LNCAP (cell line): ENCODE data around the gene ARAP2.

ENCODE experiments used
- TF ChIP-seq, protein P1 (sequence below): fragments of 450-650 bp; IDR thresholded peaks from 2 replicates; pipeline ENCODE4 v1.5.1; 2017; ENCODE audit warnings: mild to moderate bottlenecking

The ARAP2 gene

DNA sequence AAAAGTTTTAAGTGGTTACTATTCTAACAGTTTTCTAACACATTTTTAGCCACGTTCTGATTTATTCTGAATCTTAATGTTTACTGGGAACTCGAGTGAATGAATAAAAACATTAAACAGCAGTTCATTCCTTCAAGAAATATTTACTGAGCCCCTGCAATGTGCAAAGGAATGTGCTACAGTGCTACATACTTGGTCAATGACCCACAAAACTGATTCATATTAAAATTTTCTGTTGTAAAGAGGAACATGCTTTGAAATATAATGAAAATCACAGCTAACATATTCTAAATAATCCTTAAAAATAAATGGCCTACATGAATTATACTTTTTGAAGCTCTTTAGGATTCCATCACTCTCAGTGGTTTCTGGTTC is 78.7 kb downstream of the ARAP2 start:
- TF ChIP-seq, protein P1, sequence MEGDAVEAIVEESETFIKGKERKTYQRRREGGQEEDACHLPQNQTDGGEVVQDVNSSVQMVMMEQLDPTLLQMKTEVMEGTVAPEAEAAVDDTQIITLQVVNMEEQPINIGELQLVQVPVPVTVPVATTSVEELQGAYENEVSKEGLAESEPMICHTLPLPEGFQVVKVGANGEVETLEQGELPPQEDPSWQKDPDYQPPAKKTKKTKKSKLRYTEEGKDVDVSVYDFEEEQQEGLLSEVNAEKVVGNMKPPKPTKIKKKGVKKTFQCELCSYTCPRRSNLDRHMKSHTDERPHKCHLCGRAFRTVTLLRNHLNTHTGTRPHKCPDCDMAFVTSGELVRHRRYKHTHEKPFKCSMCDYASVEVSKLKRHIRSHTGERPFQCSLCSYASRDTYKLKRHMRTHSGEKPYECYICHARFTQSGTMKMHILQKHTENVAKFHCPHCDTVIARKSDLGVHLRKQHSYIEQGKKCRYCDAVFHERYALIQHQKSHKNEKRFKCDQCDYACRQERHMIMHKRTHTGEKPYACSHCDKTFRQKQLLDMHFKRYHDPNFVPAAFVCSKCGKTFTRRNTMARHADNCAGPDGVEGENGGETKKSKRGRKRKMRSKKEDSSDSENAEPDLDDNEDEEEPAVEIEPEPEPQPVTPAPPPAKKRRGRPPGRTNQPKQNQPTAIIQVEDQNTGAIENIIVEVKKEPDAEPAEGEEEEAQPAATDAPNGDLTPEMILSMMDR = no peak

DNA sequence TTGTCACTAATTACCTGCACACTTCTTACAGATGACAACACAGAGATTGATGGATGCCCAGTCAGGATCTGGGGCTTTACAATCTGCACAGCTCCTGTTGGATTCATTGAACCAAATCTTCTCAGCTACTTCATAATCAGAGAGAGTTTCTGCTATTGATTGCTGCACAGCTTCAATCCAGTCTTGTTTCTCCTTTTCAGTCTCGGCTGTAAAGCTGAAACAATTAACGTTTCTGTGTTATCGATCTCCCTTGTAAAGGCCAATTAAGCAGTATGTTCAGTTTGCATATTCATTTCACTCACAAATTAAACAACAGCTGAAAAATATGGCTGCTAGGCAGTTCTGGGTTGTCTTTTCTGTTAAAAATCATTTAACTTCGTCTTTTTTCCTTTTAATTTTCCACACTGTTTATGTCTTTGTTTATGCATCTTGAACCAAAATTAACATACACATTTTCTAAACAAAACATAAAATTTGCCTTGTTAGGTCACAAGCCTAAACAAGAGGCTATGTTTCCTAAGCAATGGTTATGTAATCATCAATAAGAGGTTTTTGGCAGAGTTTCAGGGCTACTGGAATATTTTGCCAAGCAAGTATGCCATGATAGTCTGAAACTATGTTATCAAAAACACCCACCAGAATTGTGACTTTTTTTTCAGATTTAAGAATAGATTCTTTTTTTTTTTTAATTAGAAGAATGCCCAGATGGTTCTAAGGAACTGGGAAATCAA is 79.2 kb downstream of the ARAP2 start:
- TF ChIP-seq, protein P1 = no peak

DNA sequence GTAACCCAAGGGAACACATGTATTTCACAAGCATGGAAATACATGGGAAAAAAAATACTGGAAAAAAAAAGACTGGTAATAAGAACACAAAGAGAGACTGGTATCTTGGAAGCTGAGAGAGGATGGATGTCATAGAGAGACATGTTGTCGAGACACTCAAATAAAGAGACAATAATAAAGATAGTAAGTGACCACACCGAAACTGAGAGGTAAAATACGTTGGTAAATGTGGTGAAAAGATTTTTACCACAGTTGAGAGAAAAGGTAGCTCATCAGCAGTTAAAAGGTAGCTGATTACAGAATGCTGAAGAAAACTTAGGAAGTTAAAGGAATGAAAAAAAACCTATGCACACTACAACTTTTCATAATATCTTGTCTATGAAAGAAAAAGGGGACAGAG is 81.1 kb downstream of the ARAP2 start:
- TF ChIP-seq, protein P1 = no peak

DNA sequence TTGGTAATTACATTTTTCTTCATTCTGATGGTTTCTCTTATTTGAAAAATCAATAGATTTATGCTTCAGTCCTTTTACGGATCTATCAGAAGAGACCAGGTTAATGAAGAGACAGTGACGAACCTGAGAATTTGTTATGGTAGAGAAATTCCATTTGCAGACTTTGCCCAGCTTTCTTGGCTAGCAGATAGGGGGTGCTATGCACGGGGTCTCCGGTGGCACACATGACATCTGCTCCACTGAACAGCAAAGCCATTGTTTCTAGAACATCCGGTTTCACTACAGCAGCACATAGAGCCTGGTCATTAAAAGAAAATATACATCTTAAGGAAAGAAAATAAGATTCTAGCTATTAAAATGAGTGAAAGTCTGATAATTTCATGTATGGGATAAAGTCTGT is 85.1 kb downstream of the ARAP2 start:
- TF ChIP-seq, protein P1 = no peak; the same call in 1 of the 2 replicates

DNA sequence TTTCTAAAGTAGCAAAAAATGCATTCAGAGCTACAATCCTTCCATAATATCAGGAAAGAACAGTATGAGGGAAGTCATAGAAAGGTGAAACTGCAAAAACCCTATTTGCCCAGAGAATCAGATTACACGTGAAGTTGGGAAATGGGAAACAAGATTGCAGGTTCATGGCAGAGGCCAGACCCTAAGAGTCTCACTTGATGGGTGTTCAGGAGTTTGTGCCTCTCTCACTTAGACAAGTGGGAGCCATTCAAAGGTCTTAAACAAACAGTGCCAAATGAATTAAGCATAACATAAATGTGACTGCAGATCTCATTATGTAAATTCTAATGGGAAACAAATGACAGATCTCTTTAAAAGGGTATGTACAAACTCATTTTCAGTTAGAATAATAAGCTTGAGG is 91.6 kb downstream of the ARAP2 start:
- TF ChIP-seq, protein P1 = no peak

DNA sequence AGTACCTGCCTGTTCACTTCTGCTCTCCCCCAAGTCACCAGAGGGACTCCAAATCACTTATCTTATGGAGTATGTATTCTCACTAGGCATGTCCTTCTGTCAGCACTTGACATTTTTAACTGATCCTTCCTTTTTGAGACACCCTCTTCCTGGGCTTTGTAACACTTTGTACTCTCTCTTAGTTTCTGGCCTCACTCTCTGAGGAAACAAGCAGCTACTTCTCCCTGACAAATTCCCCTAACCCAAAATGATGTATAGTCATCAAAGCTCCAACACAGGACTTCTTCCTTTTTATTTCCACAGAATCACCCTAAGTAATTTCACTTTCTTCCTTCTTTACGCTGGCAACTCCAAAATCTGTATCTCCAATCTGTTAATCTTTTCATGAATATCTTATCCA is 101.8 kb downstream of the ARAP2 start:
- TF ChIP-seq, protein P1 = no peak

DNA sequence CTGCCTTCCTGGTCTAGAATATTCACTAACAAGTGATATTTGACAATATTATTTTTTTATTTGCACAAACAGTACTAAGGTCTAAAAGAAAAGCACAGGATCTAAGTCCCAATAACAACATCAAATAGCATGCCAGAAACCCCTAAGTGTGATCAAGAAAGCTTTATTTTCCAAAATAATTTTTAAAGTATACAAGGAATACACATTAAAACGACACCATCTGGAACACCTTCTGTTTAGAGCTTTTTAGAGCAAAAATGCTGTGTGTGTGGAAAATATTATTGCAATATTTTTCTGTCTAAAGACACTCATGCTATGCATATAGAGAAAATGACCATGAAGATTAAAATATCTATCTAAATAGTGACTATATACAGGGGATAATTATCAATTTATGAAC is 103.1 kb downstream of the ARAP2 start:
- TF ChIP-seq, protein P1 = no peak

DNA sequence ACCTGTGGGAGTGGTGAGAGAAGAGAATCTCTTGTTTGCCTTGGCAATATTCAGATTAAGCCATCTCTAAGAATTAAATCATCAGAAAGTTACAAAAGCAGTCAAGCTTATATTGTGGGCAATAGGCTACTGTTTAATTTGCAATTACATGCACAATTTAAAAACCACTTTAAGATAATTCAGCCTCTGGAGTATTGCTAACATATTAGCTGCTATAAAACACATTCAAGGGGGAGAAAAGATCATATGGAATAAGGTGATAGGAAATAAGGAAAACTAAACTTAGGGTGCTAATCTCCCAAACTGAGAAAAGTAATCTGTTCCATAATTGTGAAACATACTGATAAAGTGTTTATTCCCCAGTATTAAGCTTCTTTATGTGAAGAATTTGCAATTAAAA is 103.9 kb downstream of the ARAP2 start:
- TF ChIP-seq, protein P1 = no peak
